SK-N-SH treated with all-trans-retinoic acid at 6 μM for 48 hours (cell line): ENCODE data around the gene IMPG2.

Source experiments
- ATAC-seq: fragments of 200-7000 bp; cut with Tn5 transposase; 3 replicates; pipeline ENCODE4 v1.9.1; 2020; ENCODE audit warnings: mild to moderate bottlenecking, moderate library complexity
- ARNTL ChIP-seq: fragments of 450-650 bp; formaldehyde crosslinking; IDR thresholded peaks from 2 replicates; pipeline ENCODE4 v1.5.0; 2020; ENCODE audit warnings: low read depth, mild to moderate bottlenecking, moderate library complexity, borderline replicate concordance
- CREB5 ChIP-seq: fragments of 250-450 bp; sonication (Bioruptor Pico); IDR thresholded peaks from 2 replicates; pipeline ENCODE4 v1.5.1; 2020; ENCODE audit warnings: low read depth, mild to moderate bottlenecking, moderate library complexity
- CSRNP3 ChIP-seq: fragments of 250-450 bp; sonication (Bioruptor Pico); IDR thresholded peaks from 2 replicates; pipeline ENCODE4 v1.5.1; 2021; ENCODE audit warnings: mild to moderate bottlenecking, moderate library complexity
- ESRRG ChIP-seq: fragments of 250-450 bp; sonication (Bioruptor Pico); IDR thresholded peaks from 2 replicates; pipeline ENCODE4 v1.6.1; 2021; ENCODE audit warnings: mild to moderate bottlenecking
- ISL1 ChIP-seq: fragments of 250-450 bp; sonication (Bioruptor Pico); IDR thresholded peaks from 2 replicates; pipeline ENCODE4 v2.1.2; 2022; ENCODE audit warnings: mild to moderate bottlenecking, moderate library complexity
- OSR1 ChIP-seq: fragments of 250-450 bp; sonication (Bioruptor Pico); IDR thresholded peaks from 2 replicates; pipeline ENCODE4 v1.8.0; 2022; ENCODE audit warnings: moderate library complexity, mild to moderate bottlenecking, inconsistent platforms
- PATZ1 ChIP-seq: fragments of 250-450 bp; sonication (Bioruptor Pico); IDR thresholded peaks from 2 replicates; pipeline ENCODE4 v1.8.0; 2020; ENCODE audit warnings: mild to moderate bottlenecking, moderate library complexity, borderline replicate concordance
- POU6F1 ChIP-seq: fragments of 250-450 bp; sonication (Bioruptor Pico); IDR thresholded peaks from 2 replicates; pipeline ENCODE4 v1.8.0; 2021; ENCODE audit warnings: low read depth, mild to moderate bottlenecking, moderate library complexity, borderline replicate concordance
- SNAI2 ChIP-seq: fragments of 250-450 bp; sonication (Bioruptor Pico); IDR thresholded peaks from 2 replicates; pipeline ENCODE4 v1.5.0; 2020; ENCODE audit warnings: mild to moderate bottlenecking, moderate library complexity
- TCF4 ChIP-seq: fragments of 250-450 bp; sonication (Bioruptor Pico); IDR thresholded peaks from 2 replicates; pipeline ENCODE4 v1.8.0; 2021; ENCODE audit warnings: mild to moderate bottlenecking, moderate library complexity, borderline replicate concordance
- TSHZ2 ChIP-seq: fragments of 250-450 bp; sonication (Bioruptor Pico); IDR thresholded peaks from 2 replicates; pipeline ENCODE4 v1.5.0; 2020; ENCODE audit warnings: mild to moderate bottlenecking, moderate library complexity
- ZFP3 ChIP-seq: fragments of 250-450 bp; sonication (Bioruptor Pico); IDR thresholded peaks from 2 replicates; pipeline ENCODE4 v1.5.0; 2020; ENCODE audit warnings: mild to moderate bottlenecking, moderate library complexity
- ZNF565 ChIP-seq: fragments of 450-650 bp; formaldehyde crosslinking; conservative IDR thresholded peaks from 2 replicates; pipeline ENCODE4 v1.5.0; 2020; ENCODE audit warnings: low read depth, mild to moderate bottlenecking, moderate library complexity
- ZNF70 ChIP-seq: fragments of 450-650 bp; formaldehyde crosslinking; IDR thresholded peaks from 2 replicates; pipeline ENCODE4 v1.5.0; 2020; ENCODE audit warnings: mild to moderate bottlenecking, moderate library complexity
- ZNF8 ChIP-seq: fragments of 450-650 bp; formaldehyde crosslinking; IDR thresholded peaks from 2 replicates; pipeline ENCODE4 v1.5.0; 2020; ENCODE audit warnings: mild to moderate bottlenecking, moderate library complexity

Gene IMPG2

GRCh38 chr3:101256511-101256910 lies 63.9 kb downstream of the IMPG2 start (continued):
- no peak for TF ChIP-seq ARNTL (CRISPR knock-in tag)
- no peak for TF ChIP-seq ZNF565
- TF ChIP-seq, all 23 proteins: peak for 0

- no peak for ATAC-seq
- TF ChIP-seq OSR1 (CRISPR knock-in tag) (no peak), TSHZ2 (CRISPR knock-in tag) (no peak), CSRNP3 (CRISPR knock-in tag) (no peak), ZNF8 (CRISPR knock-in tag) (no peak), ESRRG (CRISPR knock-in tag) (no peak), PATZ1 (no peak), TCF4 (CRISPR knock-in tag) (no peak), SNAI2 (CRISPR knock-in tag) (no peak), ZFP3 (CRISPR knock-in tag) (no peak), ZNF565 (no peak)
- TF ChIP-seq, all 23 proteins: peak for 0
Measured at GRCh38 chr3:101255441-101255840, 64.9 kb downstream of the IMPG2 start.

GRCh38 chr3:101253396-101253795 lies 67.0 kb downstream of the IMPG2 start:
- TF ChIP-seq CREB5 (CRISPR knock-in tag): no peak
- TF ChIP-seq POU6F1: no peak
- TF ChIP-seq ARNTL (CRISPR knock-in tag): no peak
- TF ChIP-seq TSHZ2 (CRISPR knock-in tag): no peak
- no peak for TF ChIP-seq ZNF8 (CRISPR knock-in tag)
- no peak for TF ChIP-seq ZFP3 (CRISPR knock-in tag)
- no peak for TF ChIP-seq ISL1 (CRISPR knock-in tag)
- TF ChIP-seq PATZ1: no peak
- no peak for TF ChIP-seq ZNF70 (CRISPR knock-in tag)
- no peak for ATAC-seq
